Kidney epithelial cell (primary cell): ENCODE measurements around the gene XRN2. TPM values are rescaled to one million over a fixed set of nuclear protein-coding genes. Genes with fewer than 3 reads are reported as not detected.

Experiments used
- DNase-seq: peaks from one replicate; pipeline ENCODE4 v3.0.0-alpha.2; 2010; ENCODE audit warnings: low read depth
- H3K27me3 ChIP-seq: 2 replicates; pipeline ENCODE4 v1.6.0; 2011; ENCODE audit warnings: low read length; ENCODE audit not compliant: control insufficient read depth, insufficient read depth
- H3K36me3 ChIP-seq: 2 replicates; pipeline ENCODE4 v1.5.1; 2011; ENCODE audit warnings: low read length; ENCODE audit not compliant: control insufficient read depth, insufficient read depth
- H3K4me3 ChIP-seq: 2 replicates; pipeline ENCODE4 v1.5.1; 2011; ENCODE audit warnings: low read depth, mild to moderate bottlenecking, control low read depth, low read length
- CTCF ChIP-seq: IDR thresholded peaks from 2 replicates; pipeline ENCODE4 v1.5.1; 2011; ENCODE audit warnings: mild to moderate bottlenecking, moderate library complexity, low read length, control low read depth, inconsistent platforms; ENCODE audit not compliant: insufficient read depth, poor library complexity, severe bottlenecking
- total RNA-seq: library from RNA; depleted of rRNA; stranded (reverse); fragments of >200 nt; gene quantifications from 2 replicates; pipeline ENCODE4 v1.2.3, GENCODE V29; 2015

Gene XRN2
- total RNA-seq, 1 donor from 2014 or later, result 107 TPM

- no peaks in the 10 kb centered on the region for H3K27me3 ChIP-seq
- H3K36me3 ChIP-seq, result peaks cover 4% of the 10 kb centered on the region
Measured at GRCh38 chr20:21342656-21343345, 39.7 kb downstream of the XRN2 start.

DNA sequence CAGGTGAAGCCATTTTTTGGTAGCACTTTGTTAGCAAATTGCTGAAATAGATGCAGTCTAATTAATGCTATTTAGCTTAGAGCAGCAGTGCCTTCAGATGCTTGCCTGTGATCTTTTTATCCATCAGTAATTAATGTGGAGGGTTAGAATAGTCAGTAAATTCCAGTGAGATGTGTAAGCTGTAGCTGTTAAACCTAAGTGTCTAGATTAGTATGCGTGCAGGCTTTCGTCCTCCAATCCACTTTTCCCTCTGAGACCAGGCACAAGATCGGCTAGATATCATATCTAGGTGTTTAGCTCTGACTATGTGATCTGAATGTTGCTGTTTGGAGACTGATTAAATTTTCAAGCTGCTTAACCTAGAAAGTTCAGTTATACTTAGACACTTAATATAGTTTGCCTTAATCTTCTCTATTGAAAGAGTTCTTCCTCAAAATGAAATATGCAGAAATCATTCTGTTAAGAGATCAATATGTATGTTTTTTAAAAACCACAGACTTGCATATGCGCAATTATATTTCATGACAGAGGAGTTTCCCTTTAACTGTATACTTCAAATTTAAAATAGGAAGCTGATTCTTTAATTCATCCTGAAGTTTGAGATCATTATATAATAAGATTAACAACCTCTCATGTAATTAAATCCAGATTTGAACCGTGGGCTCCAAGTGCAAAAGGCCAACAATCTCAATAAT is 41.2 kb downstream of the XRN2 start:
- Histone ChIP-seq H3K27me3 (no peaks in the 10 kb centered on the region), H3K36me3 (peaks cover 3% of the 10 kb centered on the region), H3K4me3 (no peak overlapping the region)
- DNase-seq, result no peak
- TF ChIP-seq CTCF, result no peak

More at GRCh38 chr20:21342656-21343345, 39.7 kb downstream of the XRN2 start:
- DNase-seq, result no peak
- TF ChIP-seq CTCF, result no peak
- H3K4me3 ChIP-seq, result no peak overlapping the region

GRCh38 chr20:21344961-21345360 is 41.8 kb downstream of the XRN2 start:
- H3K4me3 ChIP-seq, result no peak overlapping the region
- no peak for TF ChIP-seq CTCF
- no peaks in the 10 kb centered on the region for H3K27me3 ChIP-seq
- no peak for DNase-seq
- H3K36me3 ChIP-seq, result peaks cover 2% of the 10 kb centered on the region

- Histone ChIP-seq H3K4me3 (no peak overlapping the region), H3K27me3 (no peaks in the 10 kb centered on the region), H3K36me3 (no peaks in the 10 kb centered on the region)
- no peak for DNase-seq
- no peak for TF ChIP-seq CTCF
Measured at GRCh38 chr20:21352703-21353102, 49.6 kb downstream of the XRN2 start.

DNA sequence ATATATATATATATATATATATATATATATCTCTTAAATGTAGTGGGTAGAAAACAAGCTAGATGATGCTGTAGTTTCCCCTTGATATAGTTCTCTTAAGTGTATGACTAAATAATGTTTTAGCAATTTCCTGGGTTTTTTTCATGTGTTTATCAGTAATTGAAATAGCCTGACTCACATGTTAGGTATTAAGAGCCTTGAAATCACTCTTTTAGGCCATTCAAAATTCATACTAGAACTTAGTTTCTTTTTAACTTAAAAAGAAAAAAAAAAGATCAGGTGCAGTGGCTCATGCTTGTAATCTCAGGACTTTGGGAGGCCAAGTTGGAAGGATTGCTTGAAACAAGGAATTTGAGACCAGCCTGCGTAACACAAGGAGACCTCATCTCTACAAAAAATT is 50.1 kb downstream of the XRN2 start:
- Histone ChIP-seq H3K27me3 (no peaks in the 10 kb centered on the region), H3K36me3 (no peaks in the 10 kb centered on the region), H3K4me3 (no peak overlapping the region)
- no peak for TF ChIP-seq CTCF
- peak; percentile 14 for DNase-seq
